ENCODE results near the gene DGKI. TPM values are rescaled to one million over a fixed set of nuclear protein-coding genes. Genes with fewer than 3 reads are reported as not detected.

The DGKI gene
- total and polyA plus RNA-seq, 2 donors (not counting 1 experiment from before 2014, with no cell fraction given) = 0.74 to 2.1 TPM

- H3K27ac ChIP-seq (ENCODE audit: insufficient read depth, low read length) = no peak overlapping the region
- no peaks in the 10 kb centered on the region for H3K27me3 ChIP-seq (ENCODE audit: control insufficient read depth, insufficient read depth, low read length)
- no peaks in the 10 kb centered on the region for H3K79me2 ChIP-seq (ENCODE audit: control insufficient read depth, insufficient read depth, low read length)
- peak in 1 of 2 donors; percentile 25 for DNase-seq (ENCODE audit: low read depth in 2 of 2)
- H2AFZ ChIP-seq (ENCODE audit: low read length) = no peak overlapping the region
- H3K4me1 ChIP-seq (ENCODE audit: control insufficient read depth, extremely low read depth, insufficient read depth, low read length) = no peaks in the 10 kb centered on the region
- no peaks in the 10 kb centered on the region for H3K9me3 ChIP-seq (ENCODE audit: control insufficient read depth, insufficient read depth, low read depth, low read length)
- no peaks in the 10 kb centered on the region for H3K36me3 ChIP-seq (ENCODE audit: control insufficient read depth, insufficient read depth, low read length)
- no peak overlapping the region for H3K9ac ChIP-seq (ENCODE audit: insufficient read depth, low read length)
- H4K20me1 ChIP-seq (ENCODE audit: control insufficient read depth, extremely low read depth, insufficient read depth, low read length) = no peaks in the 10 kb centered on the region
- H3K4me3 ChIP-seq (replicated peaks in 1 of 4; ENCODE audit: control extremely low read depth in 1 of 4, insufficient read depth in 1 of 4, low read depth in 3 of 4, low read length in 4 of 4) = no peak overlapping the region
- no peak for TF ChIP-seq CTCF (conservative IDR thresholded peaks at IDR 0.05 in 1 of 2, IDR thresholded peaks at IDR 0.05 in 1 of 2; ENCODE audit: low read depth in 1 of 2, low read length in 2 of 2)
- TF ChIP-seq EZH2 (IDR thresholded peaks at IDR 0.05; ENCODE audit: low read length, missing control alignments) = no peak
- no peak overlapping the region for H3K4me2 ChIP-seq (ENCODE audit: extremely low read depth, insufficient read depth, low read length)
Measured at GRCh38 chr7:137519181-137519691, 327.5 kb downstream of the DGKI start.

GRCh38 chr7:137513091-137513490 lies 333.7 kb downstream of the DGKI start:
- TF ChIP-seq EZH2 (IDR thresholded peaks at IDR 0.05; ENCODE audit: low read length, missing control alignments) = no peak
- Histone ChIP-seq H3K79me2 (ENCODE audit: control insufficient read depth, insufficient read depth, low read length) (no peaks in the 10 kb centered on the region), H2AFZ (ENCODE audit: low read length) (no peak overlapping the region), H3K27me3 (ENCODE audit: control insufficient read depth, insufficient read depth, low read length) (no peaks in the 10 kb centered on the region), H3K27ac (ENCODE audit: insufficient read depth, low read length) (no peak overlapping the region), H3K36me3 (ENCODE audit: control insufficient read depth, insufficient read depth, low read length) (no peaks in the 10 kb centered on the region), H4K20me1 (ENCODE audit: control insufficient read depth, extremely low read depth, insufficient read depth, low read length) (no peaks in the 10 kb centered on the region), H3K9me3 (ENCODE audit: control insufficient read depth, insufficient read depth, low read depth, low read length) (no peaks in the 10 kb centered on the region), H3K9ac (ENCODE audit: insufficient read depth, low read length) (no peak overlapping the region), H3K4me1 (ENCODE audit: control insufficient read depth, extremely low read depth, insufficient read depth, low read length) (peaks cover 2% of the 10 kb centered on the region), H3K4me3 (replicated peaks in 1 of 4; ENCODE audit: control extremely low read depth in 1 of 4, insufficient read depth in 1 of 4, low read depth in 3 of 4, low read length in 4 of 4) (no peak overlapping the region), H3K4me2 (ENCODE audit: extremely low read depth, insufficient read depth, low read length) (no peak overlapping the region)
- no peak for DNase-seq (ENCODE audit: low read depth in 2 of 2)

GRCh38 chr7:137507096-137507495 lies 339.7 kb downstream of the DGKI start:
- Histone ChIP-seq H3K27me3 (ENCODE audit: control insufficient read depth, insufficient read depth, low read length) (no peaks in the 10 kb centered on the region), H3K4me3 (replicated peaks in 1 of 4; ENCODE audit: control extremely low read depth in 1 of 4, insufficient read depth in 1 of 4, low read depth in 3 of 4, low read length in 4 of 4) (no peak overlapping the region), H3K79me2 (ENCODE audit: control insufficient read depth, insufficient read depth, low read length) (no peaks in the 10 kb centered on the region), H3K4me1 (ENCODE audit: control insufficient read depth, extremely low read depth, insufficient read depth, low read length) (peaks cover 2% of the 10 kb centered on the region), H3K9ac (ENCODE audit: insufficient read depth, low read length) (no peak overlapping the region), H3K9me3 (ENCODE audit: control insufficient read depth, insufficient read depth, low read depth, low read length) (no peaks in the 10 kb centered on the region), H3K36me3 (ENCODE audit: control insufficient read depth, insufficient read depth, low read length) (no peaks in the 10 kb centered on the region), H4K20me1 (ENCODE audit: control insufficient read depth, extremely low read depth, insufficient read depth, low read length) (no peaks in the 10 kb centered on the region), H3K4me2 (ENCODE audit: extremely low read depth, insufficient read depth, low read length) (no peak overlapping the region), H3K27ac (ENCODE audit: insufficient read depth, low read length) (no peak overlapping the region), H2AFZ (ENCODE audit: low read length) (no peak overlapping the region)
- TF ChIP-seq EZH2 (IDR thresholded peaks at IDR 0.05; ENCODE audit: low read length, missing control alignments) (no peak), CTCF (conservative IDR thresholded peaks at IDR 0.05 in 1 of 2, IDR thresholded peaks at IDR 0.05 in 1 of 2; ENCODE audit: low read depth in 1 of 2, low read length in 2 of 2) (no peak)
- DNase-seq (ENCODE audit: low read depth in 2 of 2) = no peak
